Left ventricle myocardium inferior (tissue), 1 donor: Measurements from ENCODE around the gene NRXN3. TPM values are rescaled to one million over a fixed set of nuclear protein-coding genes. Genes with fewer than 3 reads are reported as not detected.

ENCODE experiments used
- DNase-seq: peaks from one replicate; pipeline ENCODE4 v3.0.0-alpha.2; 2020
- H3K27ac ChIP-seq: fragments of 200-600 bp; replicated peaks from 2 replicates; pipeline ENCODE4 v1.8.0; 2021
- H3K27me3 ChIP-seq: fragments of 200-600 bp; 2 replicates; pipeline ENCODE4 v1.8.0; 2021; ENCODE audit warnings: low read depth
- H3K36me3 ChIP-seq: fragments of 200-600 bp; 2 replicates; pipeline ENCODE4 v1.8.0; 2021
- H3K4me1 ChIP-seq: fragments of 200-600 bp; 2 replicates; pipeline ENCODE4 v1.8.0; 2021
- H3K4me3 ChIP-seq: fragments of 200-600 bp; 2 replicates; pipeline ENCODE4 v1.8.0; 2021; ENCODE audit warnings: mild to moderate bottlenecking, moderate library complexity
- H3K9me3 ChIP-seq: fragments of 200-600 bp; replicated peaks from 2 replicates; pipeline ENCODE4 v1.8.0; 2021
- CTCF ChIP-seq: fragments of 200-600 bp; IDR thresholded peaks from 2 replicates; pipeline ENCODE4 v1.8.0; 2021; ENCODE audit warnings: antibody characterized with exemption, mild to moderate bottlenecking, borderline replicate concordance
- intact Hi-C: fragments of 100-400 bp; cut with micrococcal nuclease; formaldehyde crosslinking; loops from one replicate; pipeline ENCODE4 v1.11.0; 2022
- total RNA-seq: library from RNA; stranded (reverse); fragmentation: NEBNext Ultra II Directional; extraction: Animal tissue kit (Norgen Biotek cat#: 25700); gene quantifications from one replicate; pipeline ENCODE4 v1.2.1, GENCODE V29; 2021
- donor health status: DM: no; HTN: yes; CAD: no; lungs with severe emphysema.

NRXN3 gene
- total RNA-seq, 1 donor from 2014 or later, result 1.2 TPM

DNA sequence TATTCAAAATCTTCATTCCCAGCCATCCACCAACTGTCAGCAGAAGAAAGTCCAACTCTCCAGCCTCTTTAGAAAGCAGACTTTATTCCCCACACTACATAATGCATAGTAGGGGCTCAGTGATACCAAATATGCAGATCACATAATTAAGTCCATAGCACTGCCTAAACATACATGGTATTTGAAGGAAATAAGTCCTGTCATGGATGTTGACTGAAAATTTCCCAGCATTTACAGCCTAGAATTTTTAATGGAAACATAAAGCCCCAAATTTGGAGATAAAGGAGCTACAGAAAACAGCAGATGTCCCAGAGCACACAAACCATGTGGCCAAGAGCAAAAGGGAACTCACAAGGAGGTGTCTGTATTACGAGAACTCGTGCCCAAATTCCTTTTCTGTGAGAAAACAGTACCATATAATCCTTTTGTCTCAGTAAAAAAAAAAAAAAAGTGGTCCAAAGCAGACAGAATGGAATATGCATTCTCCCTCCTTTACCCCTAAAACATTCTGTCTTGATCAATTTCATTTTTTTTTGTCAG, 920.5 kb downstream of the NRXN3 start:
- no peak overlapping the region for H3K4me3 ChIP-seq
- intact Hi-C loops, result no loop called here
- no peak for DNase-seq
- no peak for TF ChIP-seq CTCF
- H3K27me3 ChIP-seq, result no peaks in the 10 kb centered on the region
- no peaks in the 10 kb centered on the region for H3K9me3 ChIP-seq
- no peaks in the 10 kb centered on the region for H3K36me3 ChIP-seq
- H3K4me1 ChIP-seq, result no peaks in the 10 kb centered on the region
- H3K27ac ChIP-seq, result no peak overlapping the region

- H3K27ac ChIP-seq, result no peak overlapping the region
- no peak for TF ChIP-seq CTCF
- intact Hi-C loops, result no loop called here
Observed at GRCh38 chr14:79091381-79091963, 921.3 kb downstream of the NRXN3 start.

DNA sequence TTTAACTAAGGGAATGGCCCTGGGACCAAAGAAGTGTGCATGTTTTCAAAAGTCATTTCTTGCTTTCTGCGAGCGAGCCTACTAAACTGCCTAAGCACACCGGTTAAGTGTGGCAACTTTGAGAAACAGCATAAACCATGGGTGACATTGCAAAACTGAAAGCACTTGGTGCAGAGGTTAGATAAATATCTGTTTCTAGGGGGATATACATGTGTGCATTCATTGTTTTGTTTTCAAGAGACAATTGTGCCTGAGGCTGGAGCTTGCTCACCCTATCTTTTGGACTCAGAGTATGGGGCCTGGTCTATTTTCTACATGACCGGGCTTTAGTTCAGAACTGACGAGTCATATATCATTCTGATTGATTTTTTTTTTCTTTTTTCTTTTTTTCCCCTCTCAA, 923.4 kb downstream of the NRXN3 start:
- no peak for TF ChIP-seq CTCF
- Histone ChIP-seq H3K36me3 (no peaks in the 10 kb centered on the region), H3K4me3 (no peak overlapping the region), H3K4me1 (no peaks in the 10 kb centered on the region), H3K27ac (no peak overlapping the region), H3K9me3 (no peaks in the 10 kb centered on the region), H3K27me3 (peaks cover 13% of the 10 kb centered on the region)
- no peak for DNase-seq
- intact Hi-C loops, result no loop called here

More at GRCh38 chr14:79091381-79091963, 921.3 kb downstream of the NRXN3 start:
- H3K4me3 ChIP-seq, result no peak overlapping the region
- no peak for DNase-seq
- no peaks in the 10 kb centered on the region for H3K4me1 ChIP-seq
- no peaks in the 10 kb centered on the region for H3K9me3 ChIP-seq
- H3K27me3 ChIP-seq, result peaks cover 2% of the 10 kb centered on the region
- no peaks in the 10 kb centered on the region for H3K36me3 ChIP-seq

GRCh38 chr14:79094951-79095350, 924.8 kb downstream of the NRXN3 start:
- Histone ChIP-seq H3K36me3 (no peaks in the 10 kb centered on the region), H3K27ac (no peak overlapping the region), H3K27me3 (peaks cover 16% of the 10 kb centered on the region), H3K4me1 (no peaks in the 10 kb centered on the region), H3K4me3 (no peak overlapping the region), H3K9me3 (no peaks in the 10 kb centered on the region)
- intact Hi-C loops, result no loop called here
- TF ChIP-seq CTCF, result no peak
- no peak for DNase-seq

- intact Hi-C loops, result no loop called here
- Histone ChIP-seq H3K4me3 (no peak overlapping the region), H3K27ac (no peak overlapping the region), H3K27me3 (peaks cover 16% of the 10 kb centered on the region), H3K4me1 (no peaks in the 10 kb centered on the region), H3K36me3 (no peaks in the 10 kb centered on the region), H3K9me3 (no peaks in the 10 kb centered on the region)
- no peak for TF ChIP-seq CTCF
- DNase-seq, result no peak
Observed at GRCh38 chr14:79096811-79097210, 926.6 kb downstream of the NRXN3 start.
